Caco-2 (cell line): ENCODE measurements around the gene CRTC3. TPM values are rescaled to one million over a fixed set of nuclear protein-coding genes. Genes with fewer than 3 reads are reported as not detected.

Experiments used
- BruUV-seq: library from RNA; stranded (reverse); fragments of 400-500 nt; replicated peaks from 2 replicates; lab custom pipeline; 2021; lab: Mats Ljungman, UMichigan
- CTCF ChIA-PET: fragments of 300-600 bp; sonication (Branson Sonifier 250); formaldehyde crosslinking; loops from one replicate; lab custom pipeline; 2022; ENCODE audit warnings: antibody characterized with exemption; lab: Charles Lee
- POLR2A ChIA-PET: fragments of 300-600 bp; sonication (Branson Sonifier 250); formaldehyde crosslinking; loops from one replicate; lab custom pipeline; 2022; ENCODE audit warnings: antibody characterized with exemption; lab: Charles Lee
- DNase-seq, 2 experiments: peaks; one replicate each; pipeline versions ENCODE4 v3.0.0 to v3.0.0-alpha.2; 2020 to 2022
- H3K27me3 ChIP-seq: replicated peaks from 2 replicates; pipeline ENCODE4 v1.6.0; 2011; ENCODE audit warnings: low read length; ENCODE audit not compliant: control insufficient read depth, insufficient read depth
- H3K36me3 ChIP-seq: 2 replicates; pipeline ENCODE4 v1.5.1; 2011; ENCODE audit warnings: low read length; ENCODE audit not compliant: control insufficient read depth, insufficient read depth
- H3K4me1 ChIP-seq: fragments of 250-450 bp; sonication (Bioruptor Pico); 2 replicates; pipeline ENCODE4 v1.5.1; 2020; ENCODE audit warnings: mild to moderate bottlenecking
- H3K4me3 ChIP-seq: 2 replicates; pipeline ENCODE4 v1.5.1; 2011; ENCODE audit warnings: low read depth, mild to moderate bottlenecking, control low read depth, low read length
- H3K9me3 ChIP-seq: fragments of 250-450 bp; sonication (Bioruptor Pico); 2 replicates; pipeline ENCODE4 v1.5.1; 2020; ENCODE audit warnings: mild to moderate bottlenecking, moderate library complexity
- H3K27ac Mint-ChIP-seq: one replicate; pipeline ENCODE4 v1.8.0; 2022; ENCODE audit warnings: mixed read lengths; ENCODE audit not compliant: unreplicated experiment
- H3K27me3 Mint-ChIP-seq: one replicate; pipeline ENCODE4 v1.8.0; 2022; ENCODE audit warnings: mixed read lengths; ENCODE audit not compliant: insufficient read depth, unreplicated experiment
- H3K36me3 Mint-ChIP-seq: one replicate; pipeline ENCODE4 v1.8.0; 2022; ENCODE audit warnings: mild to moderate bottlenecking, mixed read lengths; ENCODE audit not compliant: insufficient read depth, unreplicated experiment
- H3K4me1 Mint-ChIP-seq: one replicate; pipeline ENCODE4 v1.8.0; 2022; ENCODE audit warnings: low read depth, mixed read lengths; ENCODE audit not compliant: unreplicated experiment
- H3K4me3 Mint-ChIP-seq: one replicate; pipeline ENCODE4 v1.8.0; 2022; ENCODE audit warnings: mild to moderate bottlenecking, moderate library complexity, mixed read lengths; ENCODE audit not compliant: unreplicated experiment
- H3K9me3 Mint-ChIP-seq: one replicate; pipeline ENCODE4 v1.8.0; 2022; ENCODE audit warnings: mixed read lengths; ENCODE audit not compliant: unreplicated experiment
- intact Hi-C: fragments of 100-400 bp; cut with micrococcal nuclease; formaldehyde crosslinking; loops from one replicate; pipeline ENCODE4 v1.10.0; 2022; ENCODE audit not compliant: unreplicated experiment
- total RNA-seq: library from RNA; stranded (reverse); gene quantifications from 2 replicates; pipeline ENCODE4 v1.2.3, GENCODE V29; 2022
- TF ChIP-seq, protein P1 (sequence below), 2 experiments: fragments of 200-600 bp in 1 of 2; IDR thresholded peaks; 1 replicate in 1 of 2; 2 replicates in 1 of 2; pipeline versions ENCODE4 v1.5.1 to v1.8.0; 2011 to 2022; ENCODE audit warnings: antibody characterized with exemption in 1 of 2, control low read depth in 1 of 2, inconsistent platforms in 1 of 2, low read depth in 1 of 2, low read length in 1 of 2, mild to moderate bottlenecking in 1 of 2, moderate library complexity in 1 of 2; ENCODE audit not compliant: insufficient read depth in 1 of 2, severe bottlenecking in 1 of 2, unreplicated experiment in 1 of 2

Gene CRTC3
- total RNA-seq, 1 experiment from 2014 or later = 35.0 TPM

DNA sequence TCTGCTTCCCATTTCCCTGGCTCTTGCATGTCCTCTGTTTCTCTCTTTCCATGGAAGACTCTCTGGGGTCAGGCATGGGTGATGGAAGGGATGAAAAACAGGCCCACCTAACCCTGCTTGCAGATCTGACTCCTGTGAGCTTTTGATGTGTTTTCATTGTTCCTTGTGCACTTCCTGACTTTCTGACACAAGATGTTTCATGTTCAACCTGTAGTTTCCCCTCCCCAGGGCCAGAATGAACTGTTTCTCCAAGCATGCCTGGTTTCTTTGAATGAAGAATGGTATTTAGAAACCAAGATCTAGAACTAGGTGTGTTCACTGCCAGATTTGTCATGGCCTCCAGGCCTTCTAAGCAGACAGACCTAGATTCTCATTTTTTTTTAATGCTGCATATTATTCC lies 36.1 kb upstream of the CRTC3 start:
- Mint-ChIP-seq H3K36me3 (peaks cover 89% of the 10 kb centered on the region), H3K27ac (no peak overlapping the region), H3K9me3 (no peaks in the 10 kb centered on the region), H3K4me3 (no peak overlapping the region), H3K4me1 (peaks cover 2% of the 10 kb centered on the region), H3K27me3 (no peaks in the 10 kb centered on the region)
- DNase-seq = no peak
- no peaks in the 10 kb centered on the region for H3K9me3 ChIP-seq
- BruUV-seq = no TSS peak
- ChIA-PET CTCF (no interaction called here), POLR2A (no interaction called here)
- H3K4me3 ChIP-seq = no peak overlapping the region
- TF ChIP-seq, protein P1, sequence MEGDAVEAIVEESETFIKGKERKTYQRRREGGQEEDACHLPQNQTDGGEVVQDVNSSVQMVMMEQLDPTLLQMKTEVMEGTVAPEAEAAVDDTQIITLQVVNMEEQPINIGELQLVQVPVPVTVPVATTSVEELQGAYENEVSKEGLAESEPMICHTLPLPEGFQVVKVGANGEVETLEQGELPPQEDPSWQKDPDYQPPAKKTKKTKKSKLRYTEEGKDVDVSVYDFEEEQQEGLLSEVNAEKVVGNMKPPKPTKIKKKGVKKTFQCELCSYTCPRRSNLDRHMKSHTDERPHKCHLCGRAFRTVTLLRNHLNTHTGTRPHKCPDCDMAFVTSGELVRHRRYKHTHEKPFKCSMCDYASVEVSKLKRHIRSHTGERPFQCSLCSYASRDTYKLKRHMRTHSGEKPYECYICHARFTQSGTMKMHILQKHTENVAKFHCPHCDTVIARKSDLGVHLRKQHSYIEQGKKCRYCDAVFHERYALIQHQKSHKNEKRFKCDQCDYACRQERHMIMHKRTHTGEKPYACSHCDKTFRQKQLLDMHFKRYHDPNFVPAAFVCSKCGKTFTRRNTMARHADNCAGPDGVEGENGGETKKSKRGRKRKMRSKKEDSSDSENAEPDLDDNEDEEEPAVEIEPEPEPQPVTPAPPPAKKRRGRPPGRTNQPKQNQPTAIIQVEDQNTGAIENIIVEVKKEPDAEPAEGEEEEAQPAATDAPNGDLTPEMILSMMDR (IDR thresholded peaks at IDR 0.05; ENCODE audit: insufficient read depth in 1 of 2, low read depth in 1 of 2, low read length in 1 of 2, severe bottlenecking in 1 of 2, unreplicated experiment in 1 of 2) = no peak
- intact Hi-C loops = no loop called here
- no peaks in the 10 kb centered on the region for H3K4me1 ChIP-seq
- H3K27me3 ChIP-seq = no peaks in the 10 kb centered on the region
- 0 out of 2 replicates have a peak, but pooled peaks cover 1% of the 10 kb centered on the region for H3K36me3 ChIP-seq

DNA sequence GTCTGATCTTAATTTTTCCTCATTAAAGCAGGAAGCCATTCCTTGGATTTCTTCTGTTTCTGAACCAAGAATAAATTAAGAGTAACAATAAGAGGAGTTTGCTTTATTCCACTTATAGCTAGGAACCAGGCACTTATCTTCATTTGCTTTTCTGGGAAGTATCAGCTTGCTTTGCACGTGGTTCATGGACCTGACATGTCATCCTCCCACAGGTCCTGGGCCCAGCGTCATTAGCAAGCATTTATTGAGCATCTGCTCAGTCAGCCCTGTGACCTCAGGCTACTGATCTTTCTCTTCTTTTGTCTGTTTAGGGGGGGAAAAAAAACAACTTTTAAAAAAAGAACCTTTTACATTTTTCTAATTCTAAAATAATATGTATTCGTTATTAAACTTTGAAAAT lies 34.7 kb upstream of the CRTC3 start:
- ChIA-PET POLR2A (no interaction called here), CTCF (no interaction called here)
- no peaks in the 10 kb centered on the region for H3K27me3 ChIP-seq
- Mint-ChIP-seq H3K27me3 (no peaks in the 10 kb centered on the region), H3K4me3 (no peak overlapping the region), H3K36me3 (peaks cover 92% of the 10 kb centered on the region), H3K9me3 (no peaks in the 10 kb centered on the region), H3K4me1 (no peaks in the 10 kb centered on the region), H3K27ac (no peak overlapping the region)
- H3K36me3 ChIP-seq = peaks cover 1% of the 10 kb centered on the region; the same call in 1 of the 2 replicates
- DNase-seq = no peak
- BruUV-seq = no TSS peak
- no peaks in the 10 kb centered on the region for H3K9me3 ChIP-seq
- intact Hi-C loops = loop anchor here (5.0 kb wide), 1 partner anchor 102 kb away; no protein-coding TSS in a partner anchor
- no peaks in the 10 kb centered on the region for H3K4me1 ChIP-seq
- H3K4me3 ChIP-seq = no peak overlapping the region
- TF ChIP-seq, protein P1 (IDR thresholded peaks at IDR 0.05; ENCODE audit: insufficient read depth in 1 of 2, low read depth in 1 of 2, low read length in 1 of 2, severe bottlenecking in 1 of 2, unreplicated experiment in 1 of 2) = no peak

DNA sequence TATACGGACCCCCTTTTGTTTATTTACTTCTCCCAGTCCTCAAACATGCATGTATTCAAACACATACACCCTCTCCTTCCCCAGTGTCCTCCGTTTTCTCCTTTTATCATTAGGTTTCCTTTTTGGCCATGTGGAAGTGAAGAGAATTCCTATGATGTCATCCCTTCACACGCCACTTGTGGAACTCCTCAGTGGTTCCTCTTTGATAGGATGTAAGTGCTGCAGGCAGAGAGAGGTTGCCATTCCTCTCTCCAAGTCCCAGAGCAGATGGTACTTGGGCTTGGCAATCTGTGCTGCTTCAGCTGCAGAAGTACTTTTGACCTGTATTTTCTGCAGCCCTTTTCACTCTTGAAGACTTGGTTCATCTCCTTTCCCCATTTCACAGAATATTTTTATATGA lies 32.9 kb upstream of the CRTC3 start:
- no TSS peak for BruUV-seq
- ChIA-PET POLR2A (no interaction called here), CTCF (no interaction called here)
- Histone ChIP-seq H3K4me3 (no peak overlapping the region), H3K9me3 (no peaks in the 10 kb centered on the region), H3K27me3 (no peaks in the 10 kb centered on the region), H3K36me3 (peaks cover 1% of the 10 kb centered on the region; the same call in 1 of the 2 replicates), H3K4me1 (no peaks in the 10 kb centered on the region)
- DNase-seq = no peak
- H3K4me1 Mint-ChIP-seq = no peaks in the 10 kb centered on the region
- H3K36me3 Mint-ChIP-seq = peaks cover 96% of the 10 kb centered on the region
- no peak overlapping the region for H3K27ac Mint-ChIP-seq
- no peaks in the 10 kb centered on the region for H3K9me3 Mint-ChIP-seq
- intact Hi-C loops = loop anchor here (5.0 kb wide), 1 partner anchor 101 kb away; no protein-coding TSS in a partner anchor
- TF ChIP-seq, protein P1 (IDR thresholded peaks at IDR 0.05; ENCODE audit: insufficient read depth in 1 of 2, low read depth in 1 of 2, low read length in 1 of 2, severe bottlenecking in 1 of 2, unreplicated experiment in 1 of 2) = no peak
- H3K27me3 Mint-ChIP-seq = no peaks in the 10 kb centered on the region
- no peak overlapping the region for H3K4me3 Mint-ChIP-seq
